NCI-H226 (cell line): ENCODE measurements around the gene PEBP1.
A peak's percentile ranks its signal among the peaks of the same experiment; 100 is the strongest.

Source experiments
- DNase-seq: peaks from one replicate; pipeline ENCODE4 v3.0.0-alpha.2; 2015

PEBP1 gene

GRCh38 chr12:118136559-118137003 is 657 bp downstream of the PEBP1 start:
- no peak for DNase-seq

DNA sequence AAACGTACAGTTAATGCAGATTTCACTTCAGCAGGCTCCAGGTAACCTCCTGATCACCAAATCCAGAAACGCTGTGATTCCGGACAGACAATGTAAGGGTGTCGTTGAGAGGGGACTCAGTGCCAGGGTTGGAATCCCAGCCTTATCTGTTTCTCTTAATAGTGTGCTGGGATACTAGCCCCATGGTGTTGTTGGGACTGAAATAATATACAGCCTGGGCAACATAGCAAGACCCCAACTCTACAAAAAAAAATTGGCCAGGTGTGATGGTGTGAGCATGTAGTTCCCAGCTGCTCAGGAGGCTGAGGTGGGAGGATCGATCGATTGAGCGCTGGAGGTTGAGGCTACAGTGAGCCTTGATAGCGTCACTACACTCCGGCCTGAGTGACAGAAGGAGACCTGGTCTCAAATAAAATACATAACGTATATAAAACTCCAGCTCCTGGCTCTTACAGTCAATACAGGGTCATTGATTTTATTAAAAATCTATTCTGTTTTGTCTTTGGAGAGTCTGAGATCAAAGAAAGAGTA is 1.3 kb downstream of the PEBP1 start:
- no peak for DNase-seq

- DNase-seq = no peak
Observed at GRCh38 chr12:118140825-118141224, 4.9 kb downstream of the PEBP1 start.

GRCh38 chr12:118144499-118144898 is 8.6 kb downstream of the PEBP1 start:
- DNase-seq = no peak

- DNase-seq = no peak
Observed at GRCh38 chr12:118145113-118145797, 9.3 kb downstream of the PEBP1 start.

- no peak for DNase-seq
Observed at GRCh38 chr12:118145798-118146156, 9.9 kb downstream of the PEBP1 start.

GRCh38 chr12:118148287-118148686 is 12.4 kb downstream of the PEBP1 start:
- no peak for DNase-seq

DNA sequence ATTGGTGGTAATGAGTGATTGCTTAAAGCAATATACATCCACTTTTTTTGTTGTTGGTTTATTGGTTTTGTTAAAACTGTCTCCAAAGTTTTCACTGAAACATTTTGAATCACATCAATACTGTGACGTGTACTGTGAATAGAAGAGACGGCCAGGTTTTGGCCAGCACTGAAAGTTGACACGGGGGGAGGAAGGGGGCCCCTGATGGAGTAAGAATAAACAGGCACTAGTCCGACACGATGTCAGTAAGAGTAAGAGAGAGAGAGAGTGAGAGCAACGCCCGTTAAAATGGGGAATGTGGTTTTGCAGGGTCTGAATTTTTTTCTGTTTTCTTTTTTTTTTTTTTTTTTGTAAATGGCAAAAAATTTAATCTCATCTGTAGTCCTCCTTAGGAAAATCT is 14.7 kb downstream of the PEBP1 start:
- no peak for DNase-seq

DNA sequence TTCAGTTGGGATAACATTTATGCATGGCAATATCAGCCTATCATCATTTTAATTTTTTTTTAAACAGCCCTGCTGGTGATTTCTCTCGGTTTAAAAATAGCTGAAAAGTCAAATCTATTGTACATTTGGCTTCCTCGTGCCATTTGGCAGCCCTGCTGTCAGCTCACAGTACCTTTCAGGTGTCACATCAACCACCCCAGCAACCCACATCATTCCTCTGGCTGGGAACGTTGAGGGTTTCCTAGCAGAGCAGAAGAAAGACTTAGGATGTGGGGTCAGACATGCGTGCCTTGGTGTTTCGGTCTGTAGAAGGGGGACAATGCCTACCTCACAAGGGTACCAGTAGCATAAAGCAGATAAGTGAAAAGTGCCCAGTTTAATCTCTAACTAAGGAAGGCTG is 15.8 kb downstream of the PEBP1 start:
- no peak for DNase-seq

GRCh38 chr12:118160536-118160935 is 24.6 kb downstream of the PEBP1 start:
- no peak for DNase-seq

DNA sequence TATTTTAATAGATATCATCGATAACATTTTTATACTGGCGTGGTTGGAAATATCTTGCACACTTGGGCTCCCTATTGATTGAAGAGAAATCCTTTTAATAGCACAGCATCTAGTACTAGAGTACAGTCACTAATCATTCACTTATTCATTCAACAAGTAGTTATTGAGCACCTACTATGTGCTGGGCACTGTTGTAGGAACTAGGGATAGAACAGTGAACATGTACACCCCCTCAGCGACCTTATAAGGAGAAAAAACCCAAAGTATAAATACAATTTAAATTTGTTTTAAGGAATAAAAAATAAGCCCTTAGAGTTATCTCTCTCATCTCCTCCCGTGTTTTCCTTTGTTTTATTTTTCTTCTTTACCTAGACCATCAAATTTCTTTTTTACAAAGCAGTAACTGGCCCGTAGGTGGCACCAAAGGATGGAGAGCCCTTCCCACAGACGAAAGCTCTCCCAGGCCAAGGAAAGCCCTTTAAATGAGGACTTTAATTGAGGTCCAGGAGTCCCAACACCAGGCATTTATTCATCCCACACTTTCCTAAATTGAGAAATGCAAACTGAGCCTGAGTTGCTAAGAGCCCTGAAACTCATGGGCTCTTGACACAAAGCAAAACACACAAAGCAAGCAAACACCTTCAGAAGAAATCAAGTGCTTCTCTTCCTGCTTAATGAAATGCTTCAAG is 29.0 kb downstream of the PEBP1 start:
- DNase-seq = peak; percentile 5

- DNase-seq = no peak
Observed at GRCh38 chr12:118166946-118167345, 31.0 kb downstream of the PEBP1 start.

GRCh38 chr12:118175823-118176447 is 40.0 kb downstream of the PEBP1 start:
- DNase-seq = no peak

DNA sequence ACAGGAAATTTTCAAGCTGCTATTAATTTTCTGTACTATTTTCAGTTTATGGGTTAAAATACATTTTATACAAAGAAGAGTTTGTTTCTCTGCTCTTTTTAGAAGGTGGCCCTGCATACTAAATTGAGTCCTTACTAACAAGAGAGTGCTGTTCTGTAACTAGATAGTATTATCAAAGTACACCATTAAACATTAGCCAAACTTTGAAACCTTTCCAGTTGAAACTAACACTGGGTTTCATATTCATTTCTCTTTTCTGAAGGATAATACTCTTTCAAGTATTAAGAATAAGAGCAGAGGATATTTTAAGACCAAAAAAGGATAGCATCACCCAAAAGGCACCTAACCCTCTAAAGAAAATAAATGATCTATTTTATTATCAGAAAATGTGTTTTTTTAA is 47.2 kb downstream of the PEBP1 start:
- DNase-seq = no peak

GRCh38 chr12:118183711-118184110 is 47.8 kb downstream of the PEBP1 start:
- DNase-seq = peak; percentile 25

- no peak for DNase-seq
Observed at GRCh38 chr12:118185602-118186397, 49.9 kb downstream of the PEBP1 start.

DNA sequence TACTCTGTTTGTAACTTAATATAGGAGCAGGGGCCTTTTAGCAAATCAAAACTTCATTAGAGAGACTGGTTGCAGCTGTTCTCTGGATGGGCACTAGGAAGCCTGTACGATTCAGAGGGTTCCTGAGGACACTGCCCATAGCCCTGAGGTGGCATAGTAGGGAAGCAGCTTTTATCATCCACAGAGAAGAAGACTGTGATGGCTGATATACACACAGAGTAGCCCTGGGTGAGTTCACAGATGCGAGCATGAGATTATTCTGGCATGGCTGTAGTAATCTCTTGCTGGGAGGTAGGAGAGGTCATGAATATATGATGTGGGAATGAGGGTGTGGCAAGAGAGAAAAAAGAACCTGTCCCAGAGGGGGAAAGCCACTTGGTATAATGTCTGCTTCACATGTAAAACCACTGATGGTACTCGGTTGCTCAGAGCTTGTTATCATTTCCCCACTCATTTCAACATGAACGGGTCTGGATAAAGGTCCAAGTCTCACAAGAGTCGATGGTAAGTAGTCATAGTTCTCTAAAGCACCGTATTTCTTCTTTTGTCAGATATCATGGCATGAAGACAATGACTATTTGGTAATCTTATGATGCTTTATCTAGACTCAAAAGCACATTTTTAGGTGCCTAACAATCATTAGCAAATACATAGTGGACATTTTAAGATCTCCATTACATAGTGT is 52.0 kb downstream of the PEBP1 start:
- no peak for DNase-seq

GRCh38 chr12:118188690-118189371 is 52.9 kb downstream of the PEBP1 start:
- DNase-seq = no peak

GRCh38 chr12:118189741-118190191 is 53.8 kb downstream of the PEBP1 start:
- no peak for DNase-seq

GRCh38 chr12:118190266-118190665 is 54.3 kb downstream of the PEBP1 start:
- DNase-seq = no peak

DNA sequence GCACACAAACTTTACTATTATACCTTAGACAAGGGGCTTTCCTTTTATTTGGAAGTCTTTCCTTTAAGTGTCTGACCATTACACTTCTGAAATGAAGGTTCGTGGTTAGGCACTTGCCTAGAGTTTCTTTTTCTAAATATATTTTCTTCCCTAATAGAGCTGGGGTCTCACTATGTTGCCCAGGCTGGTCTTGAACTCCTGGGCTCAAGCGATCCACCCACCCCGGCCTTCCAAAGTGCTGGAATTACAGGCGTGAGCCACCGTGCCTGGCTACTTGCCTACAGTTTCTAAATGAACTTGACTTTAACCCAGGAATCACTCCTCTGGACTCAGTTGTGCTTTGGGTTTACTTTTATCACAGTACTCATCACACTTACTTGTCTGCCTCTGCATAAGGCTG is 57.6 kb downstream of the PEBP1 start:
- no peak for DNase-seq

- DNase-seq = no peak
Observed at GRCh38 chr12:118193958-118194357, 58.0 kb downstream of the PEBP1 start.
